HG03520 (cell line): ENCODE measurements around the gene CIB4.

Experiments
- ATAC-seq: cut with Tn5 transposase; IDR thresholded peaks from one replicate; pipeline ENCODE4 v1.9.1; 2021; ENCODE audit warnings: mild to moderate bottlenecking, moderate library complexity; ENCODE audit not compliant: unreplicated experiment

Gene CIB4

GRCh38 chr2:26644188-26644835 is 3.1 kb upstream of the CIB4 start:
- ATAC-seq, result no peak

- no peak for ATAC-seq
Observed at GRCh38 chr2:26642429-26642828, 1.3 kb upstream of the CIB4 start.

GRCh38 chr2:26640331-26640745 is 828 bp downstream of the CIB4 start:
- ATAC-seq, result no peak

- no peak for ATAC-seq
Observed at GRCh38 chr2:26639685-26640243, 1.4 kb downstream of the CIB4 start.

DNA sequence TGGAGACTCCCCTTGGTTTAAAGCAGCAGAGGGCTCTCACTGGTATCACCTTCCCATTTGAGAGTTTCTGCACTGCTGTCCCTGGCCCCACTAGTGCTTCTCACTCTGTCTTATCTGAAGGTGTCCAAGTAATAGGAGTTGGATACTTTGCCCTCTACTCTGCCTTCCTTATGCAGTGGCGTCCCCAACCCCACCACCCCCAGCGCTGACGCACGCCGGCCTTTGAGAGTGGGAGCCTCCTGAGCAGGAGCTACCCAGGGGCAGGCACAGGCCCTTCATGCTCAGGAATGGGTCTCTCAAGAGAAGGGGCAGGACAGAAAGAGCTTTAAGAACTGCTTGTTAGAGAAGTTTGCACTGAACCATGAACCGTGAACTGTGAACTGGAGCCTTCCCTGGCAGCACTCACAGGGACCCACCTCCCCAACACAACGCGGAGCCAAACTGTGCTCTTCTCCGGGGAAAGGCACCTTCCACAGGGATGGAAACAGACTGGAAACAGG is 3.3 kb downstream of the CIB4 start:
- no peak for ATAC-seq

DNA sequence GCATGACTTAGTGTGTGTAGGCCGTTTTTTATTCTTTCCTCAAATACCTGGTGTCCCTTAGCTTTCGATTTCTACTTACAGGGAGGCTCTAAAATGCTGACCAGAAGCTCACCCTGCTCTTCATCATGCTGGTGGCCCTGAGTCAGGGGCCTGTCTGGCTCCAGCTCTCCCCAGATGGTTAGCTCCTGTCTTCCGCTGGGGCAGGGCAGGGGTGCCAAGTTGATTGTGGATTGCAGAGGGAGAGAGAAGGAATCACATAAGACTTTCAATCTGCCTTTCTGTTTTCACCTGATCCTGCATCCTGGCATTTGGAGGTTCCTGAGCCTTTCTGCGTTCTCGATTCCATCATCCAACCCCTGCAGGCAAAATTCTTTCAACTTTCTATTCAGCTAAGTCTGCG is 4.2 kb downstream of the CIB4 start:
- ATAC-seq, result no peak

GRCh38 chr2:26635401-26635800 is 5.8 kb downstream of the CIB4 start:
- ATAC-seq, result no peak

DNA sequence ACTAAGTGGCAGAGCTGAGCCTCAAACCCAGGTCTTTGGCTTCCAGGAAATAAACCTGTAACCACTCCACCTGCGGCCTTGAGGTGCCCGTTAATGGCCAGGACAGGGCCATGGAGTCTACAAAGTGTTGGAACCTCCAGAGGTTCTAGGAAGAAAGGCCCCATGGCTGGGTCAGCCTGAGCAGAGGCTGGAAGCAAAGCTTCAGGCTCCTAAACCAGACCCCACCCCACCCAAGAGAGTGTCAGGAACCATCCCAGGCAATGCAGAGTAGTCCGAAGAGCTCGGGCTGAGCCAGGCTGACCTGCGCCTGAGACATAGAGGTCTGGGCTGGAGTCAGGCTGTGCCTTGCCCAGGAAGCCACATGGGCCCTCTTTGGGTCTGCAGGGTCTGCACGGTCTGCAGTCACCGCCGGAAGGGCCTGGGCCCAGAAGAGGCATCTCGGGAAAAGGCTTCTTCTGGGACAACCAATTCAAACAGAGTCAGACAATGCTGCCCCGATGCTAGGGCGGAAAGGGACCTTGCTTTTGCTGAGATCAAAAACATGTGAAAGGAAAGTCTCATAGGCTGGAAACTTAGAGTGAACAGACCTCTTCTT is 6.4 kb downstream of the CIB4 start:
- ATAC-seq, result no peak

DNA sequence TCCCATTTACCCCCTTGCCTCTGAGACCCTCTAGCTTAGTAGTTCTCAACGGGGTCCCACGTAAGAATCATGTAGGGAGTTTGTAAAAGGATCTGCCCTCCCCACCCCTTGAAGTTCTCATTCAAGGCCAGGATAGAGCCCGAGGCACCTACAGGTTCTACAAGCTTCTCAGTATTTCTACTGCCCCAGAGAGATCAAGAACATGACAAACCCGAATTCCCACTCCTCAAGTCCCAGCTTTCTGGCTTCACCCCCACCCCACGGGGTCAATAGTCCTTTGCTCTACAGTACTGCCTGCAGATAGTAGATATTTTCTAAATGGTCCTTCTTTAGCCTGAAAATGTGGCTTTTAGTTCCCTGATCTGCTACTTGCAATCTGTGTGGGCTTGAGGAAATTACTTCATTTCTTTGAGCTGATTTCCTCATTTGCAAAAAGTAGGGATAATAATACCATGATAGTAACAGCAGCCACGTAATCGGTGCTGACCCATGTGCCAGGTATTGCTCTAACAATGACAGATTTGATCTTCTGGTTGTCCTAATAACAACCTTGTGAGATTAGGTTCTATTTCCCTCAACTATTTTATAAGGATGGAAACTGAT is 7.1 kb downstream of the CIB4 start:
- no peak for ATAC-seq

- no peak for ATAC-seq
Observed at GRCh38 chr2:26633351-26633945, 7.7 kb downstream of the CIB4 start.

GRCh38 chr2:26632624-26633185 is 8.5 kb downstream of the CIB4 start:
- no peak for ATAC-seq

DNA sequence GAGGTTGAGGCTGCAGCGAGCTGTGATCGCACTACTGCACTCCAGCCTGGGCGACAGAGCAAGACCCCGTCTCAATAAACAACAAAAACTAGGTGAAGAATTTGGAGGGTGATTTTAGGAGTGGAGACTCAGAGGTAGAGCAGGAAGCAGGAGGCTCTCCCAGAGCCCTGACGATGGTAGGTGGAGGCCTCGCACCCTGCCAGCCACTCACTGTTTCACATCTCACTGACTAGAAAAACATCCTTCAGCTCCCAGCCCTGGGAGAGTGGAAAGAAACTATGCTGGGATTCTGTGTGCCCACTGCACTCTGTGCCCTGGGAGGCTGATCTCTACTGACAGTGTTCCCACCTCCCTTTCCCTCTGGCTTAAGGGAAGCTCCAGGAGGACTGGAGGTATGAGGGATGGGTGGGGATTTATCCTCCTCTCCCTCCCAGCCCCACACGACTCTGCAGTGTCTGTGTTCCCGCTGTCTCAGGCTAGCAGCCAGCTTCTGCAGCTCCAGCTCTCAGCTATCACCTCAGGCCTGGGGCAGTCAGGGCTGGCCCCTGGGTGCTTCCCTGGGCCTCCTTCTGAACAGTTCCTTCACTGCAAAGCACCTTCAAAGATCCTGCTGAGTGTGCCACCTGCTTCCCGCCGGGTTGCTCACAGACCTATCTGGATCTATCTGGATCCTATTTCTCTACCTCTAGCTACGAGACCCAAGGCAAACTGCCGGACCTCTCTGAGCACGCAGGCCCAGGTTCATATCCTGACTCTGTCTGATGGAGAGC is 9.6 kb downstream of the CIB4 start:
- ATAC-seq, result no peak

DNA sequence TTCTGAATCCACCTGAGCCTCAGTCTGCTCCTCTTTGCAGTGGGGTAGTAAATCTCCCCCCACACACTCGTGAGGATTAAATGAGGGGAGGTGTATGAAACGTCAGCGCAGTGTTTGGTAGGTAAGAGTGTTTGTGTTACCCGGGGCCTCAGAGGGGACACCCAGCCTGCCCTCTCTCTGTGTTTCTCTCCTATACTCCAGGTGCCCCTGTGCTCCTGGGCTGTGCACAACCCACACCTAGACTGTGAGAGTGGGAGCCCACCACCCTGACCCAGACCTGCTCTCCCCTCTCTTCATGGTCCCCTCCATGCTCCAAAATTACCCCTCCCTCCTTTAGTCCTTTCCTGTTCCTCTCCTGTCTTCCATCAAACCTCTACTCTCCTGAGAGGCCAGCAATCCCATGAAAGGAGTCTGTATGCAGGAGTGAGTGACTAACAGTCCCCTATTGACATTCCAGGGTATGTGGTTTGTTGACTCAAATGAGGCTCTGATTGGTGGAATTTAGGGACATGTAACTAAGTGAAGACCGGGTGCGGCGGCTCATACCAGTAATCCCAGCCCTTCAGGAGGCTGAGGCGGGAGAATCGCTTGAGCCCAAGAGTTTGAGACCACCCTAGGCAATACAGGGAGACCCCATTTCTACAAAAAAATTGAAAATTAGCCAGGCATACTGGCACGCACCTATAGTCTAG is 10.4 kb downstream of the CIB4 start:
- ATAC-seq, result no peak

DNA sequence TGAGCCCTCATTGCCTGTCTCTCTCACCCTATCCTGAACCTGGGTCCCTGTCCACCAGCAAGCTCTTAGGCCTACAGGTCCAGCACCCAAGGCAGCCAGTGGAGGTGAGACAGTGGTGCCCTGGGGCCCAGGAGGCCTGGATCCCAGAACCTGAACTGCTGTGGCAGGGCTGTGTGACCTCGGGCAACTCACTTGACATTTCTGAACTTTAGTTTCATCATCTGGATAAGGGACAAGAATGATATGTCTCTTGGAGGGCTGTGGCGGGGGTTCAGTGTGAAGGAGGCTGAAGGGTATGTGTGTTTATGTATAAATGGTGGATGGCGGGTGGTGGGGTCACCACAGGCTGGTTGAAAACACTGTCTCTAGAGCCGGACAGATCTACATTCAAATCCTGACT is 10.9 kb downstream of the CIB4 start:
- no peak for ATAC-seq

GRCh38 chr2:26629751-26630150 is 11.4 kb downstream of the CIB4 start:
- no peak for ATAC-seq

- ATAC-seq, result no peak
Observed at GRCh38 chr2:26629346-26629630, 11.9 kb downstream of the CIB4 start.

DNA sequence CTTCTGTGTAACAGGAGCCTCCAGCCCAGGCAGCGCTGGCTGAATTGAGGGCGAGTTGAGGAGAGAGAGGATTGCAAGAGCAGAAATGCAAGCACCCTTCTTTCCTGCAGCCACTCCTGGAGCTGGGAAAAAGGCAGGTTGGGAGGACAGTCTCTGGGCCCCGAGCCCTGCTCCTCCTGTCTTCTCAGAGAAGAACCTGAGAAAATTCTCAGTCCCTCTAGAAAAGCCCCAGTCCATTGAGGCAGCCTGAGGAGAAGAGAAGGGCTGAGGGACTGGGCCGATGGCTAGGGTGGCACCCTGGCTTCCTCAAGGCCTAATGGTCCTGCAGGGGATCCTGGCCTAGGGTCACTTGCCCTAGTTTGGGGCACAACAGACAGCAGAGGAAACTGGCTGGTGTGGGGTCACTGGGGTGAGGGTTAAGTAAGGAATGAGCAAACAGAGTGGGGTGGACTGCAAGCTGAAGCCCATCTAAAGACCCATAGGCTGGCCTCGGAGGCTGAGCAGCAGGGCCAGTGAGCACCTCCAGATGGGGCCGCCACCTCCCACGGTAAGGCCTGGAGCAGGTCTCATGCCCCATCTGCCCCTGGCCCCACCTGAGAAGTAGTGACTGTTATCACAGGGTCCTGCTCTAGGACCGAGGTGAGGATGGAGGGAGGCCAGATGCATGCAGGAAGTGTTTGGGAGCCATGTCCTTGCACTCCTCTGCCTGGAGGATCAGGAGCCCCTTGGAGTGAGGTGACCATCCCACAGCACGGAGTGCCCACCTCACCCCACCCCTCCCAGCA is 12.4 kb downstream of the CIB4 start:
- ATAC-seq, result no peak

- ATAC-seq, result no peak
Observed at GRCh38 chr2:26627350-26628105, 13.6 kb downstream of the CIB4 start.

DNA sequence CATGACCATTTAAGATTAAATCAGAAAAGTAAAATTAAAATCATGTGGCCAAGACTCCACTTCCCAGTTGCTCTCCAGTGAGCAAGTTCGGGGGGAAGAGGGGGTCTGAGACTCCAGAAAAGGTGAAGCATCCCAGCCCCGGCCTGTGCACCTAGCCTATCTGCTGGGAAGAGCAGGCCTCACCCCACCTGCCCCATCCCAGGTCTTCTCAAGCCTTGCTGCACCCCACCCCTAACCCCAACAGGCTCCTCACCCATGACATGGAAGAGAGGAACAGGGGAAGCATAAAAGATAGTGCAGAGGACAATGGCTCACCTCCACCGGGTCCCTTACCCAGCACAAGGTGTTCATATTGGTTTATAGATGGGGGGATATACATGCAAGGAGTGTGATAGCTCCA is 14.6 kb downstream of the CIB4 start:
- no peak for ATAC-seq
